NCI-H2196 (cell line): Measurements from ENCODE around the gene COPS6.

Experiments
- DNase-seq: peaks from one replicate; lab custom pipeline; 2025; ENCODE audit not compliant: unreplicated experiment; lab: John Stamatoyannopoulos, UW

Gene COPS6

DNA sequence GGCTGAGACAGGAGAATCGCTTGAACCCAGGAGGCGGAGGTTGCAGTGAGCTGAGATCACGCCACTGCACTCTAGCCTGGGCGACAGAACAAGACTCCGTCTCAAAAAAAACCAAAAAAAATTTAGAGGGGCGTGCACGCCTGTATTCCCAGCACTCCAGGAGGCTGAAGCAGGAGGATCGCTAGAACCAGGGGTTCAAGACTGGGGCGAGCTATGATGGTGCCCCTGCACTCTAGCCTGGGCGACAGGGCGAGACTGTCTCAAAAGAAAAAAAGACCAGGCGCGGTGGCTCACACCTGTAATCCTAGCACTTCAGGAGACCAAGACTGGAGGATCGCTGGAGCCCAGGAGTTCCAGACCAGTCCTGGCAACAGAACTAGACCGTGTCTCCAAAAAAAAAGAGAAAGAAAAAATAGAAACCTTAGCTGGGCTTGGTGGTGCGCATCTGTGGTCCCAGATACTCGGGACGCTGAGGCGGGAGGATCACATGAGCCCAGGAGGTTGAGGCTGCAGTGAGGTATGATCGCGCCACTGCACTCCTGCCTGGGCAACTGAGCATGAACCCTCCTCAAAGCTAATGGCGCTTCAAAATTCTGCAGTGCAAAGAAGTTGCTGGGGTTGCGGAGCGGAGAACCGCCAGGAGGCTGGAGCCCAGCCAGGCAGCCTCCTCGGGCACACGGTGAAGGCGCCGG lies 37.6 kb downstream of the COPS6 start:
- DNase-seq, result peak; percentile 37

DNA sequence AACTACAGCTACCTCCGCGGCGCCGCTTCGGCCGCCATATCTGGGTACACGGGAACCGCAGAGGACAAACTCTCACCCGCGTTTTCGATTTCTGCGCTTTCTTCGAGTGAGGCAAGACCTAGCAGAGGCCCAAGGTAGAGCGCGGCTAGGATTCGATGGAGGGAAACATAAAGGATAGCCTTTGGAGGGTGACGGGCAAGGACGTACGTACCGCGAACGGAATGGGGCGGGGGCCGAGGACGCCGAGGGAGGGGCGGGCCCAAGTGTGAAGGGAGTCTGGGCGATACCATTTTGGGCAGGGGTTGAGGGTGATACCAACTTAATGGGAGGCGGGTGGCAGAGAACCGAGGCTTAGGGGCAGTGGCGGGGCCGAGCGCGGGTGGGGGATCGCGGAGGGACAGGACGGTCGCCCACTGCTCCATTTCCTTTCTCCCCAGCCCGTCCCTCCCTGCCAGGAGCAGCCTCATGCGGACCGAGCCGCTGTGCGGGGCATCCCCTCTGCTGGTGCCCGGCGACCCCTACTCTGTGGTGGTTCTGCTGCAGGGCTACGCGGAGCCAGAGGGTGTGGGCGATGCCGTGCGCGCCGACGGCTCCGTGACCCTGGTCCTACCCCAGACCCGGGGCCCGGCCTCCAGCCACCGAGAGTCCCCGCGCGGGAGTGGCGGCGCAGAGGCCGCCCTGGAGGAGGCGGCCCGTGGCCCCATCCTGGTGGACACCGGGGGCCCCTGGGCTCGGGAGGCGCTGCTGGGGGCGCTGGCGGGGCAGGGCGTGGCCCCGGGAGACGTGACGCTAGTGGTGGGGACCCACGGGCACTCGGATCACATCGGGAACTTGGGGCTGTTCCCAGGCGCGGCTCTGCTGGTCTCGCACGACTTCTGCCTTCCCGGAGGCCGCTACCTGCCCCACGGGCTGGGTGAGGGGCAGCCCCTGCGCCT lies 38.4 kb downstream of the COPS6 start, which contains the start of gene MBLAC1:
Gene MBLAC1, plus strand, starts transcription at position 37 of the 935 bp plus-strand sequence. Its CDS starts 429 bp downstream, at position 466.
- peak; percentile 92 for DNase-seq

DNA sequence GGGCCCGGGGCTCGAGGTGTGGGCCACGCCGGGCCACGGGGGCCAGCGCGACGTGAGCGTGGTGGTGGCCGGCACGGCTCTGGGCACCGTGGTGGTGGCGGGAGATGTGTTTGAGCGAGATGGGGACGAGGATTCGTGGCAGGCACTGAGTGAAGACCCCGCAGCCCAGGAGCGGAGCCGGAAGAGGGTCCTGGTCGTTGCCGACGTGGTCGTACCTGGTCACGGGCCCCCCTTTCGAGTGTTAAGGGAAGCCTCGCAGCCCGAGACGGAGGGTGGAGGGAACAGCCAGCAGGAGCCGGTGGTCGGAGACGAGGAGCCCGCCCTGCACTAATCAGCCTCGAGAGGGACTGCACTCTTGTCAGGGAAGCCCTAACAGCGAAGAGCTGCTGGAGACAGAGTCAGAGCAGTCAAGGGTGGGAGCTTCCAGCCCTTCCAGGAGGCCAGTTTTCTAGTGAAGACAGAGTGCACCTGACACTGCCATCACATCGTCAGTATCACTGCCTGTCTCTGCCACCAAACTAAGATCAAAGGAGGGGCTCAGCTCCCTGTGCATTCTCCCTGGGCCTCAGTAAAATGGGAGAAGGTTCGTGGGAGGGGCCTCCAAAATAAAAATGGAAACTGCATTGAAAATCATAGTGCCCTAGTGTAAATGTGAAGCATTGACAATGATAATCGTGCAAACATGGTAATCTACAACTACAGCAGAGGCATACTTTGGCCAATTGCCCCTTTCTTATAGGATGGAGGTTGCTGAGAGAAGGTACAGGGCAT lies 39.3 kb downstream of the COPS6 start:
- peak; percentile 36 for DNase-seq

DNA sequence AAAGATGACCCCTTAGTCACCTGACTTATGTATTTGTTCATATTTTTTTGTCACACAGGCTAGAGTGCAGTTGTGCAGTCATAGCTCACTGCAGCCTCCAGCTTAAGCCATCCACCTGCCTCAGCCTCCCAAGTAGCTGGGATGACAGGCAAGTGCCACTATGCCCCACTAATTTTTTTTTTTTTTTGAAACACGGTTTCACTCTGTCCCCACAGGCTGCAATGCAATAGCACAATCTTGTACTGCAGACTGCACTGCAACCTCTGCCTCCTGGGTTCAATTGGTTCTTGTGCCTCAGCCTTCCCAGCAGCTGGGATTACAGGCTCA lies 39.8 kb downstream of the COPS6 start:
- no peak for DNase-seq

DNA sequence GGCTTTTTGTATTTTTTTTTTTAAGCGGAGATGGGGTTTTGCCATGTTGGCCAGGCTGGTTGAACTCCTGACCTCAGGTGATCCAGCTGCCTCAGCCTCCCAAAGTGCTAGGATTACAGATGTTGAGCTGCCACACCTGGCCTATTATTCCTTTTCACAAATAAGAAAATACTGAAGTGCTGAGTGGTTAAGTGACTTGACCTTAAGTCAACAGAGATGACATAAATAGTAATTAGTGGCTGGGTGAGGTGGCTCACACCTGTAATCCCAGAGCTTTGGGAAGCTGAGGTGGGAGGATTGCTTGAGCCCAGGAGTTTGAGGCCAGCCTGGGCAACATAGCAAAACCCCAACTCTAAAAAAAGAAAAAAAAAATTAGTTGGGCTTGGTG lies 41.4 kb downstream of the COPS6 start:
- DNase-seq, result peak; percentile 60

DNA sequence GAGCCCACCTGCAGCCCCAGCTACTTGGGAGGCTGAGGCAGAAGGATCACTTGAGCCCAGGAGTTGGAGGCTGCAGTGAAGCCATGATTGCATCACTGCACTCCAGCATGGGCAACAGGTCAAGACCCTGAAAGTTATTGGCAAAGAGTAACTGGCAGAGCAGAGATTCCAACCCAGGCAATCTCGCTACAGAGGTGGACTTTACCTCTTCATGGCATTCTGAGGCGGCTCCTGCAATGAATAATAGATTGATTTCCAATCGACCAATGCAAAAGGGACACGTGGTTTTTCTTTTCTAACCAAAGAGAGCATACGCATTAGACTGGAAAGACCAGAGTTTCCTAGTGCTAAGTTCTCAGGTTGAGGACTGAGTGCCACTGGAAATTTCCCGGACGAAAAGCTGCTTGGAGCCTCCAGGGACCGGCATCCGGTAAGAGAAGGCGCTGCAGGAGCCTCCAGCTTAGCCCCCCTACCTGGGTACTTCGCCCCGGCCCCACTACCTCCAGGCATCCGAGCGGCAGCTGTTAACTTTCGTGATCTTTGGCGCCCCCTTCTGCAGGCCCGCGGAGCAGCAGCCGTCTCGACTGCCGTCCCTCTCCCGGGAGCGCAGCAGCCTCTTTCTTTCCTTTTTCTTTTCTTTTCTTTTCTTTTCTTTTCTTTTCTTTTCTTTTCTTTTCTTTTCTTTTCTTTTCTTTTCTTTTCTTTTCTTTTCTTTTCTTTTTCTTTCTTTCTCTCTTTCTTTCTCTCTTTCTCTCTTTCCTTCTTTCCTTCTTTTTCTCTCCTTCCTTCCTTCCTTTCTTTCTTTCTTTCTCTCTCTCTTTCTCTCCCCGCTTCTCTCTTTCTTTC lies 42.1 kb downstream of the COPS6 start:
- peak; percentile 85 for DNase-seq

DNA sequence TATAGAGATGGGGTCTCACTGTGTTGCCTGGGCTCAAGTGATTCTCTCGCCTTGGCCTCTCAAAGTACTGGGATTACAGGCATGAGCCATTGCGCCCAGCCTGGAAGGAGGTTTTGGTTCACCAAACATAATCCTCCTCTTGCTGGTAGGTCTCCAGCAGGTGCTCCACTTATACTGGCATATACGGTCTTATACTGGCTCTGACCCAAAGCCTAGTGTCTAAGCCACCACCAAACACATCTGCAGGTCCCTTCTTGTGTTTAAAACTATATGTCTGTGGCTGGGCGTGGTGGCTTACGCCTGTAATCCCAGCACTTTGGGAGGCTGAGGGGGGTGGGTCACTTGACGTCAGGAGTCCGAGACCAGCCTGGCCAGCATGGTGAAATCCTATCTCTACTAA lies 43.4 kb downstream of the COPS6 start:
- DNase-seq, result no peak

DNA sequence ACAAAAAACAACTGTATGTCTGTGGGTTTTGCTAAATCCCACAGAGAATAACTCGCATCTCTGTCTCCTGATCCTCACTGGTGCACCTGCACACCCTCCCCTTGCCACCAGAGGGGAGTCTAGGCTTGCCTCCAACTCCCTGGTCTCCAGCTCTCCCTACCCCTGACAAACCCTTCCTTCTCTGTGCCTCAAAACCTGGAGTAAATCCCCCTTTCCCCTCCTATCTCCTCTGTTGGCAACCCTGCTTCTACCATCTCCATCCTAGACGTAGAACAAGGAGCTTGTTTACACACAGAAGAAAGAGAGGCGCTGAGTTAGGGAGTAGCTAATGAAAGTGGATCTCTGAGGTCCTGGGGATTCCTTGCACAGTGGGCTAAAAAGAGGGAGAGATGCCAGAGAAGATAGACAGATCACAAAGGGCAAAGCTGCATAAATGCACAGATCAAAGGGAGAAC lies 44.0 kb downstream of the COPS6 start:
- peak; percentile 62 for DNase-seq

DNA sequence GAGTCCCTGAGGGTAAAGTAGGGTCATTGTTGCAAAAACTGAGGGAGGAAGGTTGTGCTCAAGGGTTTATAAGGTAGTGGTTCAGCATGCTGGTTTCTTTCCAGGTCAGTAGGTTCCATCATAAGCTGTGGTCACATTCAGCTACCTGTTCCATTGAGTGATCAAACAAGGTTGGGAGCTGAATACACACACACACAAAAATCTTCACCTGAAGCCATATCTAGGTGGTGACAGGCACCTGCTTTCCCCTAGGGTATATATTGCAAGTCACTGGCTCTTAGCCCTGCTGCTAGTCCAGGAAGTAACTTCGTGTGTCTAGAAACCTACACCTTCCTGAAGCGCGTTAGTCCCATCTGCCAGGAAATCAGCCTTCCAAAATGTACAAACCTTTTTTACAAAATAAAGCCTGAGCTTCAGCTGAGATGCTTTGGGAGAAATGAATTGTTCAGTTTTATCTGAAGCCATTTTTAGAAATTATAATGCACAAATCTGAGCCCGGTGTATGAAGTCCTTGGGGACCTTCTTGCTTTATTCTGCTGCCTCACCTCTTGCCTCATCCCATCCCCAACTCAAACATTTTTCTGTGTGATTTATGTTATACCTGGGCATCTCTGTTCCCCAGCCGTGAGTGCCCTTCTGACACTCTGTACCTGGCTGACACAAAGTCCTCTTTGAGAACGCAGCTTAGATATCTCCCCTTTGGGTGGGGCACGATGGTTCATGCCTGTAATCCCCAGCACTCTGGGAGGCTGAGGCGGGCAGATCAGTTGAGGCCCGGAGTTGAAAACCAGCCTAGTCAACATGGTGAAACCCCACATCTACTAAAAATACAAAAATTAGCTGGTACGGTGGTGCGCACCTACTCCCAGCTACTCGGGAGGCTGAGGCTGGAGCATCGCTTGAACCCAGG lies 49.3 kb downstream of the COPS6 start:
- peak; percentile 65 for DNase-seq

DNA sequence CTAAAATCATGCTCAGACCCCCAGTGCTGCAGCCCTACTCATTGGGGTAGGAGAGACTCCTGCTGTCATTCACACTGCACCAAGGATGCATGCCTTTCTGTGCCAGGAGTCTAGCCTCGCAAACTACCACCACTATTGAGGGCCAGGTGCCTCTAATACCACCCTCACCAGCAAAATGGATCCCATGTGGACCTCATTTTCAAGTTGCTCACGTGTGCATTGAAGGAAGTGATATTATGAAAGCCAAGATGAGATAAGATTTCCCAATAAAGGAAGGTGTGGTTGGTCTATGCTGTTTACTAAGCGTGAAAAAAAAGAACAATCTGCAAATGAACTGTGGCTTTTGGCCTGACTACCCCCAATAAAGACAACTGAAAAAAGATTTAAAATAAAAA lies 52.8 kb downstream of the COPS6 start:
- DNase-seq, result no peak
